Measurements from ENCODE around the gene EFCAB12. TPM values are rescaled to one million over a fixed set of nuclear protein-coding genes. Genes with fewer than 3 reads are reported as not detected.

The EFCAB12 gene
- total and polyA plus RNA-seq, 2 of the 4 experiments (the other 2 are of a cell fraction), result under 0.01 to 0.17 TPM

GRCh38 chr3:129429080-129429451 is 630 bp upstream of the EFCAB12 start:
- peaks cover 13% of the 10 kb centered on the region; the same call in 1 of the 2 replicates for H3K9me1 ChIP-seq (ENCODE audit: insufficient read depth, low read length)
- no peaks in the 10 kb centered on the region for H4K20me1 ChIP-seq (ENCODE audit: insufficient read depth, low read length)
- in situ Hi-C loops (cut with MboI; ENCODE audit: low sequenced_read_pairs) (no loop called here), intact Hi-C loops (cut with micrococcal nuclease) (no loop called here), dilution Hi-C loops (cut with HindIII; ENCODE audit: low sequenced_read_pairs, unreplicated experiment) (no loop called here)
- H3K9ac ChIP-seq (ENCODE audit: low read depth, low read length), result no peak overlapping the region
- H3K9me3 ChIP-seq (ENCODE audit: control insufficient read depth, insufficient read depth, low read length), result no peaks in the 10 kb centered on the region
- H3K27me3 ChIP-seq (ENCODE audit: control insufficient read depth, insufficient read depth, low read length), result no peaks in the 10 kb centered on the region
- peak overlapping the region; percentile 47; the same call in 1 of the 2 replicates for H3K4ac ChIP-seq (ENCODE audit: low read depth, low read length)
- H3K4me3 ChIP-seq (ENCODE audit: insufficient read depth, low read depth, low read length), result no peak overlapping the region
- ChIA-PET POLR2A (ENCODE audit: unreplicated experiment) (interaction anchor here (1.3 kb wide), 1 partner anchor 11 kb away, joined by 4 read pairs; the partner anchor contains the start of genes IFT122 and MBD4), CTCF (interaction anchor here (1.5 kb wide), 1 partner anchor 46 kb away, joined by 3 read pairs; no protein-coding TSS in a partner anchor)
- TF ChIP-seq MAZ (IDR thresholded peaks at IDR 0.05; ENCODE audit: borderline replicate concordance, low read depth, low read length), result no peak
- no peak for TF ChIP-seq BHLHE40 (IDR thresholded peaks at IDR 0.05; ENCODE audit: low read depth, low read length)
- TF ChIP-seq FOS (IDR thresholded peaks at IDR 0.05; ENCODE audit: low read depth, low read length), result no peak
- TF ChIP-seq MAFK (IDR thresholded peaks at IDR 0.05; ENCODE audit: low read depth, low read length), result no peak
- TF ChIP-seq, protein P1, sequence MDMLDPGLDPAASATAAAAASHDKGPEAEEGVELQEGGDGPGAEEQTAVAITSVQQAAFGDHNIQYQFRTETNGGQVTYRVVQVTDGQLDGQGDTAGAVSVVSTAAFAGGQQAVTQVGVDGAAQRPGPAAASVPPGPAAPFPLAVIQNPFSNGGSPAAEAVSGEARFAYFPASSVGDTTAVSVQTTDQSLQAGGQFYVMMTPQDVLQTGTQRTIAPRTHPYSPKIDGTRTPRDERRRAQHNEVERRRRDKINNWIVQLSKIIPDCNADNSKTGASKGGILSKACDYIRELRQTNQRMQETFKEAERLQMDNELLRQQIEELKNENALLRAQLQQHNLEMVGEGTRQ (IDR thresholded peaks at IDR 0.05; ENCODE audit: low read depth, low read length), result no peak
- TF ChIP-seq SMC3 (IDR thresholded peaks at IDR 0.05; ENCODE audit: low read depth, low read length), result no peak
- TF ChIP-seq CEBPB (IDR thresholded peaks at IDR 0.05; ENCODE audit: low read depth, low read length), result no peak
- TF ChIP-seq NFE2L2 (IDR thresholded peaks at IDR 0.05; ENCODE audit: low read depth, low read length), result no peak
- no peak for TF ChIP-seq CTCF (conservative IDR thresholded peaks at IDR 0.05; ENCODE audit: low read depth, low read length)
- no peak for TF ChIP-seq RFX5 (IDR thresholded peaks at IDR 0.05; ENCODE audit: low read depth, low read length)
- no peak for TF ChIP-seq MXI1 (IDR thresholded peaks at IDR 0.05; ENCODE audit: borderline replicate concordance, low read depth, low read length)
- TF ChIP-seq POLR2A (IDR thresholded peaks at IDR 0.05; ENCODE audit: low read depth, low read length), result no peak
- TF ChIP-seq, protein P2, sequence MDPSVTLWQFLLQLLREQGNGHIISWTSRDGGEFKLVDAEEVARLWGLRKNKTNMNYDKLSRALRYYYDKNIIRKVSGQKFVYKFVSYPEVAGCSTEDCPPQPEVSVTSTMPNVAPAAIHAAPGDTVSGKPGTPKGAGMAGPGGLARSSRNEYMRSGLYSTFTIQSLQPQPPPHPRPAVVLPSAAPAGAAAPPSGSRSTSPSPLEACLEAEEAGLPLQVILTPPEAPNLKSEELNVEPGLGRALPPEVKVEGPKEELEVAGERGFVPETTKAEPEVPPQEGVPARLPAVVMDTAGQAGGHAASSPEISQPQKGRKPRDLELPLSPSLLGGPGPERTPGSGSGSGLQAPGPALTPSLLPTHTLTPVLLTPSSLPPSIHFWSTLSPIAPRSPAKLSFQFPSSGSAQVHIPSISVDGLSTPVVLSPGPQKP (IDR thresholded peaks at IDR 0.05; ENCODE audit: borderline replicate concordance, low read depth, low read length), result no peak
- TF ChIP-seq CHD1 (IDR thresholded peaks at IDR 0.05; ENCODE audit: low read depth, low read length), result no peak
- TF ChIP-seq RCOR1 (IDR thresholded peaks at IDR 0.05; ENCODE audit: insufficient replicate concordance, low read length), result no peak
- no peak for TF ChIP-seq RAD21 (IDR thresholded peaks at IDR 0.05; ENCODE audit: low read length)
- H3K56ac ChIP-seq (ENCODE audit: extremely low read depth, insufficient read depth, low read length), result no peak overlapping the region
- no TSS peak for BruUV-seq (replicated peaks)
- H2BK15ac ChIP-seq (ENCODE audit: low read depth, low read length), result 0 out of 3 replicates have a peak overlapping the region, but pooled peaks have one; percentile 18
- peak overlapping the region; percentile 51 for H4K5ac ChIP-seq (ENCODE audit: low read depth, low read length)
- no peak overlapping the region for H2BK5ac ChIP-seq (ENCODE audit: low read depth, low read length, poor library complexity, severe bottlenecking)
- no peak for DNase-seq
- peak overlapping the region; percentile 76 to 93 for H4K8ac ChIP-seq (ENCODE audit: low read depth in 2 of 2, low read length in 2 of 2)
- H3K4me1 ChIP-seq (ENCODE audit: control insufficient read depth, insufficient read depth, low read length), result no peaks in the 10 kb centered on the region; the same call in none of the 2 replicates
- no peak overlapping the region for H3K27ac ChIP-seq (ENCODE audit: insufficient read depth, low read length)
- no peak overlapping the region for H3K18ac ChIP-seq (ENCODE audit: low read depth, low read length)
- H2AK5ac ChIP-seq (ENCODE audit: low read depth, low read length), result peak overlapping the region; percentile 76; the same call in 1 of the 2 replicates
- ATAC-seq (ENCODE audit: low read depth), result no peak
- peak overlapping the region; percentile 79; the same call in 1 of the 2 replicates for H3K14ac ChIP-seq (replicated peaks; ENCODE audit: low read depth, low read length)
- H3K36me3 ChIP-seq (ENCODE audit: control insufficient read depth, insufficient read depth, low read length), result peaks cover 20% of the 10 kb centered on the region
- H3K79me1 ChIP-seq (ENCODE audit: low read depth in 1 of 2, low read length in 2 of 2), result peaks cover 5 to 7% of the 10 kb centered on the region in 2 experiments; a peak in 2 of 4 replicates
- H2AK9ac ChIP-seq (replicated peaks; ENCODE audit: low read depth, low read length, poor library complexity), result peak overlapping the region; percentile 76
- H3K4me2 ChIP-seq (ENCODE audit: low read depth, low read length), result no peak overlapping the region
- WGBS, 2 experiments (ENCODE audit: extremely low coverage in 2 of 2, insufficient read length in 1 of 2), result no CpG with 5 or more reads among the region's 3 CpGs
- H2AFZ ChIP-seq (replicated peaks; ENCODE audit: low read length, poor library complexity), result peak overlapping the region; percentile 93
- peak overlapping the region; percentile 10 for H2BK120ac ChIP-seq (ENCODE audit: low read depth, low read length)
- no peak overlapping the region for H4K91ac ChIP-seq (ENCODE audit: insufficient read depth, low read depth, low read length)
- H2BK20ac ChIP-seq (ENCODE audit: low read depth, low read length), result no peak overlapping the region; the same call in 1 of the 2 replicates
- no peak overlapping the region for H3K23ac ChIP-seq (ENCODE audit: low read depth, low read length)
